Loucy (cell line): ENCODE results near the gene CAMK1D.

Source experiments
- H2AFZ ChIP-seq: fragments of 200-600 bp; sonication (generic); 2 replicates; pipeline ENCODE4 v1.6.0; 2016; ENCODE audit warnings: antibody characterized with exemption, mild to moderate bottlenecking, low read length, moderate library complexity
- H3F3A ChIP-seq: fragments of 200-600 bp; 2 replicates; pipeline ENCODE4 v1.6.0; 2016; ENCODE audit warnings: antibody characterized with exemption, low read depth, mild to moderate bottlenecking
- H3K27me3 ChIP-seq: fragments of 200-600 bp; sonication (generic); 2 replicates; pipeline ENCODE4 v1.6.1; 2014; ENCODE audit warnings: low read length, mild to moderate bottlenecking; ENCODE audit not compliant: insufficient read depth, poor library complexity, severe bottlenecking
- H3K36me3 ChIP-seq: fragments of 200-600 bp; sonication (generic); 2 replicates; pipeline ENCODE4 v1.6.1; 2016; ENCODE audit warnings: low read length; ENCODE audit not compliant: insufficient read depth
- H3K4me1 ChIP-seq: fragments of 200-600 bp; sonication (generic); 2 replicates; pipeline ENCODE4 v1.5.1; 2014; ENCODE audit warnings: low read length, mild to moderate bottlenecking; ENCODE audit not compliant: insufficient read depth, poor library complexity, severe bottlenecking
- H3K4me2 ChIP-seq: fragments of 200-600 bp; sonication (generic); 2 replicates; pipeline ENCODE4 v1.6.0; 2014; ENCODE audit warnings: antibody characterized with exemption, low read length, low read depth, mild to moderate bottlenecking; ENCODE audit not compliant: poor library complexity, severe bottlenecking
- H3K4me3 ChIP-seq: fragments of 200-600 bp; sonication (generic); 2 replicates; pipeline ENCODE4 v1.5.1; 2014; ENCODE audit warnings: low read length, mild to moderate bottlenecking, mixed read lengths; ENCODE audit not compliant: poor library complexity, severe bottlenecking
- H3K79me2 ChIP-seq: fragments of 200-600 bp; sonication (generic); 2 replicates; pipeline ENCODE4 v1.6.1; 2014; ENCODE audit warnings: low read length; ENCODE audit not compliant: insufficient read depth
- H3K9ac ChIP-seq: fragments of 200-600 bp; sonication (generic); 2 replicates; pipeline ENCODE4 v1.6.0; 2014; ENCODE audit warnings: mild to moderate bottlenecking, low read depth, low read length, moderate library complexity; ENCODE audit not compliant: poor library complexity, severe bottlenecking
- H3K9me2 ChIP-seq: fragments of 200-600 bp; sonication (generic); replicated peaks from 2 replicates; pipeline ENCODE4 v1.6.1; 2016; ENCODE audit warnings: low read depth, low read length, mixed read lengths
- H3K9me3 ChIP-seq: fragments of 200-600 bp; sonication (generic); 2 replicates; pipeline ENCODE4 v1.6.1; 2014; ENCODE audit warnings: mild to moderate bottlenecking, antibody characterized with exemption, low read length, low read depth; ENCODE audit not compliant: insufficient read depth
- H4K20me1 ChIP-seq: fragments of 200-600 bp; sonication (generic); 2 replicates; pipeline ENCODE4 v1.6.0; 2014; ENCODE audit warnings: antibody characterized with exemption, low read length, mild to moderate bottlenecking; ENCODE audit not compliant: insufficient read depth, poor library complexity, severe bottlenecking
- EZH2phosphoT487 ChIP-seq: fragments of 200-600 bp; IDR thresholded peaks from 2 replicates; pipeline ENCODE4 v1.6.1; 2018; ENCODE audit warnings: antibody characterized with exemption, mild to moderate bottlenecking, moderate library complexity, borderline replicate concordance
- TF ChIP-seq, protein P1 (sequence below): fragments of 200-600 bp; sonication (generic); conservative IDR thresholded peaks from 2 replicates; pipeline ENCODE4 v1.5.1; 2014; ENCODE audit warnings: mild to moderate bottlenecking, antibody characterized with exemption, low read length

The CAMK1D gene

GRCh38 chr10:12665501-12665900, 316.2 kb downstream of the CAMK1D start:
- no peaks in the 10 kb centered on the region for H4K20me1 ChIP-seq
- H3K36me3 ChIP-seq, result no peaks in the 10 kb centered on the region
- H3K27me3 ChIP-seq, result no peaks in the 10 kb centered on the region
- no peak overlapping the region for H3K4me2 ChIP-seq
- H3K9me2 ChIP-seq, result no peaks in the 10 kb centered on the region
- no peak overlapping the region for H3K9ac ChIP-seq
- no peak overlapping the region for H3K4me3 ChIP-seq
- H3K4me1 ChIP-seq, result no peaks in the 10 kb centered on the region
- no peak for TF ChIP-seq EZH2phosphoT487
- TF ChIP-seq, protein P1, sequence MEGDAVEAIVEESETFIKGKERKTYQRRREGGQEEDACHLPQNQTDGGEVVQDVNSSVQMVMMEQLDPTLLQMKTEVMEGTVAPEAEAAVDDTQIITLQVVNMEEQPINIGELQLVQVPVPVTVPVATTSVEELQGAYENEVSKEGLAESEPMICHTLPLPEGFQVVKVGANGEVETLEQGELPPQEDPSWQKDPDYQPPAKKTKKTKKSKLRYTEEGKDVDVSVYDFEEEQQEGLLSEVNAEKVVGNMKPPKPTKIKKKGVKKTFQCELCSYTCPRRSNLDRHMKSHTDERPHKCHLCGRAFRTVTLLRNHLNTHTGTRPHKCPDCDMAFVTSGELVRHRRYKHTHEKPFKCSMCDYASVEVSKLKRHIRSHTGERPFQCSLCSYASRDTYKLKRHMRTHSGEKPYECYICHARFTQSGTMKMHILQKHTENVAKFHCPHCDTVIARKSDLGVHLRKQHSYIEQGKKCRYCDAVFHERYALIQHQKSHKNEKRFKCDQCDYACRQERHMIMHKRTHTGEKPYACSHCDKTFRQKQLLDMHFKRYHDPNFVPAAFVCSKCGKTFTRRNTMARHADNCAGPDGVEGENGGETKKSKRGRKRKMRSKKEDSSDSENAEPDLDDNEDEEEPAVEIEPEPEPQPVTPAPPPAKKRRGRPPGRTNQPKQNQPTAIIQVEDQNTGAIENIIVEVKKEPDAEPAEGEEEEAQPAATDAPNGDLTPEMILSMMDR, result no peak
- H2AFZ ChIP-seq, result no peak overlapping the region
- H3K9me3 ChIP-seq, result no peaks in the 10 kb centered on the region
- H3K79me2 ChIP-seq, result no peaks in the 10 kb centered on the region
- no peaks in the 10 kb centered on the region for H3F3A ChIP-seq

DNA sequence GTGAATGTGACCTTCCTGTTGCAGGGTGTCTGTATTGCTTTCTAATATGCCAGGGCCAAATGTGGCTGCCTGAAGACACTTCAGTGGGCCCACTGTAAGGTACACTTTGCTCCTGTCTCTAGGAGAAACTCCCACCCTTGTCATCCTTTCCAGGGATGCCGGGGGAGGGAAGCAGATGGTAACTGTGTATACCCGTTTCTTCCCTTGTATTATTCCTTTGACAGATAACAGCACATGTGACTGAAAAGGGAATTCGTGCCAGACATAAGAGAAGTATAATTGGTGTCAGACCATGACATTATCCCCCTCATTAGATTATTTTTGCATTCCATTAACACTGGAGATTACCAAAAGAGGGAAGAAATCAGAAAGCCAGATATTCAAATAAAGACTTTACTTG, 317.7 kb downstream of the CAMK1D start:
- Histone ChIP-seq H3K27me3 (no peaks in the 10 kb centered on the region), H3K4me2 (no peak overlapping the region), H3K79me2 (no peaks in the 10 kb centered on the region), H3F3A (no peaks in the 10 kb centered on the region), H2AFZ (no peak overlapping the region), H3K9me2 (no peaks in the 10 kb centered on the region), H3K4me1 (no peaks in the 10 kb centered on the region), H3K9me3 (no peaks in the 10 kb centered on the region), H3K4me3 (no peak overlapping the region), H3K9ac (no peak overlapping the region), H4K20me1 (no peaks in the 10 kb centered on the region), H3K36me3 (no peaks in the 10 kb centered on the region)
- TF ChIP-seq, protein P1, result no peak
- no peak for TF ChIP-seq EZH2phosphoT487

DNA sequence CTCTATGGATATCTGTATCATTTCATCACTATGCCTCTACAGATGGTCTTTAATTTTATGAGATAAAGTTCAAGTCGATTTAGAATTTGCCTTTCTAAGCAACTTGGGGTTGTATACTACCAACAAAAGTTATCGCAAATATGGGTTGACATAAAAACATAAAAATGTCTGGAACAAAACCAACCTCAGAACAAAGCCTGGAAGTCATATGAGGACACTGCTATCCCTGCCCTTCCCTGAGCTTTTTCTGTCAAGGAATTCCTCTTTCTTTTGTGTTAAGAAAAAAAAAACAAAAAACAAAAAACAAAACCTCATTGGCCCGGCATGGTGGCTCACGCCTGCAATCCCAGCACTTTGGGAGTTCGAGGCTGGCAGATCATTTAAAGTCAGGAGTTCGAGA, 319.3 kb downstream of the CAMK1D start:
- TF ChIP-seq, protein P1, result no peak
- no peak for TF ChIP-seq EZH2phosphoT487
- no peak overlapping the region for H2AFZ ChIP-seq
- no peaks in the 10 kb centered on the region for H3K79me2 ChIP-seq
- no peak overlapping the region for H3K9ac ChIP-seq
- H3K9me2 ChIP-seq, result no peaks in the 10 kb centered on the region
- H3K36me3 ChIP-seq, result no peaks in the 10 kb centered on the region
- H4K20me1 ChIP-seq, result no peaks in the 10 kb centered on the region
- no peaks in the 10 kb centered on the region for H3K4me1 ChIP-seq
- H3K27me3 ChIP-seq, result no peaks in the 10 kb centered on the region
- H3F3A ChIP-seq, result no peaks in the 10 kb centered on the region
- H3K9me3 ChIP-seq, result no peaks in the 10 kb centered on the region
- H3K4me2 ChIP-seq, result no peak overlapping the region
- no peak overlapping the region for H3K4me3 ChIP-seq
